Skeletal muscle satellite cell (primary cell): ENCODE data around the gene CFAP92.

Source experiments
- H3K27me3 ChIP-seq: 2 replicates; pipeline ENCODE4 v1.7.0; 2013; ENCODE audit warnings: low read length; ENCODE audit not compliant: control insufficient read depth, insufficient read depth
- H3K36me3 ChIP-seq: 2 replicates; pipeline ENCODE4 v1.7.0; 2013; ENCODE audit warnings: mild to moderate bottlenecking, control low read depth, low read length; ENCODE audit not compliant: insufficient read depth
- H3K4me1 ChIP-seq: 2 replicates; pipeline ENCODE4 v1.7.0; 2013; ENCODE audit warnings: low read length; ENCODE audit not compliant: control insufficient read depth, insufficient read depth
- H3K4me2 ChIP-seq: 2 replicates; pipeline ENCODE4 v1.7.0; 2013; ENCODE audit warnings: mild to moderate bottlenecking, low read length
- H3K4me3 ChIP-seq: 2 replicates; pipeline ENCODE4 v1.7.0; 2013; ENCODE audit warnings: low read length
- H3K9ac ChIP-seq: 2 replicates; pipeline ENCODE4 v1.7.0; 2013; ENCODE audit warnings: mild to moderate bottlenecking, low read depth, low read length, moderate library complexity
- H3K9me3 ChIP-seq: replicated peaks from 2 replicates; pipeline ENCODE4 v1.7.0; 2013; ENCODE audit warnings: mild to moderate bottlenecking, control low read depth, low read length

CFAP92 gene

DNA sequence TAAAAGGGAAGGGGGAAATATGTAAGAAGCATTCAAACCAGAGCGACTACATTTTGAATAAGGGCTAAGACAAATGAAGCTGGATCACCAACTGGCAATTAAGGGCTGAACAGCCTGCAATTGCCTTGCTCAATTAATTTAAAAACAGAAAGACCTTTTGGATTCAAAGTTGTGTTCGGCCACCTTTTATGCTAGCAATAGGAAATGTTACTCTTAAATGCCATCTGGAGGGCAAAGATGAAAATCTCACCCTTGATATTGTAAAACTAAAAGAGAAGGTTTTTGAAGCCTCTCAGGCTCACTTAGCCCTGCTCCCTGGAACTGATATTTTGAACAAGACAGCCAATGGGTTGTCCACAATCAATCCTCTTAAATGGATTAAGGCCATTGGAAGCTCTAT, 70.3 kb downstream of the CFAP92 start:
- Histone ChIP-seq H3K27me3 (no peaks in the 10 kb centered on the region), H3K4me1 (no peaks in the 10 kb centered on the region), H3K4me3 (no peak overlapping the region), H3K9ac (no peak overlapping the region), H3K4me2 (no peak overlapping the region), H3K9me3 (peaks cover 14% of the 10 kb centered on the region), H3K36me3 (peaks cover 6% of the 10 kb centered on the region)

DNA sequence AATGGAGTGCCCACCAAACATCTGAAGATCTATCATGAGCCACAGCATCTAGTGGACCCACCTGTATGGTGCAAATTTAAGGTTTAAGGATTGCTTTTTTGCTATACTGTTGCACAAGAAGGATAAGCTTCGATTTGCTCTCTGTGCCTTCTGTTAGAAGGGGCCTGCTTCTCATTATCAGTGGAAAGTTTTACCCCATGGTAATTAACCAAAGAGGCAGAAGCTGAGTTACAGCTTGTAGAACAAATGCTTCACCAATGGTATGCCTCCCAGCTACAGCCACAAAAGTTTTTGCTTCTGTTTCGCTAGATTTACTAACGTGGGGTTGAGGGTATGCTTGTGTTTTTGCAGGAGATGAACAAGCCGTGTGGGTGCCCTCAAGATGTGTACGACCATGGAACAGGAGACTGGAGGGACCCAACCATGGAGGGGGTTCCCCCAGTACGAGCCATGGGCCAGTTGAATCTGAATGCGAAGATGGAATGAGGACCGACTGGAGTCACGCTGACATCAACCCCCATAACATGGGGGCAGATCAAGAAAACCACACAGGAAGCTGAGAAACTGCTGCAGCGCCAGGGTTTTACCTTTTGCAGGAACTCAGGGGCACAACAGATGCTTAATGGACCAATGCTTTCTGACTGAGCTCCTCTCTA, 70.9 kb downstream of the CFAP92 start:
- Histone ChIP-seq H3K27me3 (no peaks in the 10 kb centered on the region), H3K4me3 (no peak overlapping the region), H3K36me3 (peaks cover 6% of the 10 kb centered on the region), H3K9me3 (peaks cover 14% of the 10 kb centered on the region), H3K9ac (no peak overlapping the region), H3K4me2 (no peak overlapping the region), H3K4me1 (no peaks in the 10 kb centered on the region)

DNA sequence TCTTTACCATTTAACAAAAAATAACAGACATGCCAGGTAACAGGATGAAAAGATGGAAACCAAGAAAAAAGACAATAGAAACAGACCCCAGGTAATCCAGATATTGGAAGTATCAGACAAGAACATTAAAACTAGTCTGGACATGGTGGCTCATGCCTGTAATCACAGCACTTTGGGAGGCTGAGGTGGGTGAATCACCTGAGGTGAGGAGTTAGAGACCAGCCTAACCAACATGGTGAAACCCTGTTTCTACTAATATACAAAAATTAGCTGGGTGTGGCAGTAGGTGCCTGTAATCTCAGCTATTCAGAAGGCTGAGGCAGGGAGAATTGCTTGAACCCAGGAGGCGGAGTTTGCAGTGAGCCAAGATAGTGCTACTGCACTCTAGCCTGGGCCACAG, 73.9 kb downstream of the CFAP92 start:
- no peak overlapping the region for H3K4me3 ChIP-seq
- H3K9me3 ChIP-seq, result peaks cover 8% of the 10 kb centered on the region
- H3K9ac ChIP-seq, result no peak overlapping the region
- H3K4me2 ChIP-seq, result no peak overlapping the region
- no peaks in the 10 kb centered on the region for H3K4me1 ChIP-seq
- peaks cover 28% of the 10 kb centered on the region for H3K36me3 ChIP-seq
- no peaks in the 10 kb centered on the region for H3K27me3 ChIP-seq

DNA sequence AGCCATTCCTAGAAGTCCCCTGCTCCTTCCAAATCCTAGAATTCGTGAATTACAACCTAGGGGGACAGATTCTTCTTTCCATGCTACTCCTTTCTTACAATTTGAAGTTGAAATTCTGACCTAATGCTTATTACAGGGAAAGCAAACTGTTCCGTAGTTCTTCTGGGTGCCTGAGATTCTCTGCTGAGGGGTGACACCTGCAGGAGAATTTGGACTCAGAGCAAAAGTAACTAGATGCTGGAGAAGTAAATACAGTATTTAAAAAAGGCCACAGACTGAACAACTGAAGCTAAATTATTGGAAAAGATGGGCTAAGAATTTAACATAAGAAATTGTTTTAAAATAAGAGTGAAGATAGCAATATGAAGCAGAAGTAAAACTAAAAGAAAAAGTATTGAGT, 76.6 kb downstream of the CFAP92 start:
- peaks cover 54% of the 10 kb centered on the region for H3K36me3 ChIP-seq
- H3K9me3 ChIP-seq, result peaks cover 4% of the 10 kb centered on the region
- no peaks in the 10 kb centered on the region for H3K27me3 ChIP-seq
- no peak overlapping the region for H3K9ac ChIP-seq
- no peaks in the 10 kb centered on the region for H3K4me1 ChIP-seq
- H3K4me3 ChIP-seq, result no peak overlapping the region
- H3K4me2 ChIP-seq, result no peak overlapping the region

DNA sequence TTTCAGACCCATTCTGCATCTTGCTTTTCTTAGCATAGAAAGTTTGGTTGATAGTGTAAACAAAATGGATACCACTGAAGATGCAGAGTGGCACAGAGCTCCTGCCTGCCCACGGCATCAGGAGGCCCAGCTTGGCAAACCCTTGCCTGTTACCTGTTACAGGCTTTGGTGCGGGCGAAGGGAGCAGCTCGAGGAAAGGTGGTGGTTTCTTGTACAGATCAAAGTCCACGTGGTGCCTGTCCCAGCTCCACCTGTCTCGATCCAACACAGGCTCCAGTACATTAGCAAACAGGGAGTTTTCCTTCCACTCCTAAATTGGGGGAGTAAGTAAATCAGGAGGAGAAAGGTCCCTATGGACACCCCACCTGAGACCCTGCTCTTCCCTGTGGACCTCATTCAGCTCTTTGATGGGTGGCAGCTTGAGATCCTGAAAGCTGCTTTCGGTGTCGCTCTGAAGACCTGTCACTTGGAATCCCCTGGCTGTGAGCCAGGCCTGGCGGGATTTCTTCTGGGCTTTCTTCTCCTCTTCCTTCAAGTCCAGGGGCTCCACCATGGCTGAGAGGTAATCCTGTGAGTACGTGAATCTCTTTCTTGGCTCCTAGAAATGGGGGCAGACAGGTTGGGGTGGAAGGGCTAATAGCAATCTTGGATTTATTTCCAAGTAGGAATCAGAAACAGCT, 78.8 kb downstream of the CFAP92 start:
- peaks cover 68% of the 10 kb centered on the region for H3K36me3 ChIP-seq
- H3K4me3 ChIP-seq, result no peak overlapping the region
- no peak overlapping the region for H3K9ac ChIP-seq

DNA sequence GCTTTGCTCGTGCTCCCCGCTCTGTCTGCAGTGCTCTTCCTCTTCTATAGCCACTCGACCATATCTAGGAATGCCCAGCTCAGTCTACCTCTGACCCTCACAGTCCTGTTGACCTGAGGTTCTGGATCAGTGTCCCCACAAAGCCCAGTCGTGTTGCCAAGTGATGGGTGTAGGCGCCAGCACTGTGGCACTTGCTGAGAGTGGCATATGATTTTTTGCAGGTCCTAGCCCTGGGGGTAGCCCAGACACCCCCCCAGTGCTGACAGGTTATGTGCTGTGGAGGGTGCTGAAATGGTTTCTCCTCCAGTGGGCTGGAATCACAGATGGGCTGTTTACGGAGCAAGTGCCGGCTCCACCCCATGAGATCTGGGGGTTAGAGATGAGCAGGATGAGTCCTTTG, 82.0 kb downstream of the CFAP92 start:
- Histone ChIP-seq H3K4me1 (no peaks in the 10 kb centered on the region), H3K9ac (no peak overlapping the region), H3K36me3 (peaks cover 90% of the 10 kb centered on the region), H3K9me3 (no peaks in the 10 kb centered on the region), H3K4me3 (no peak overlapping the region), H3K4me2 (no peak overlapping the region), H3K27me3 (no peaks in the 10 kb centered on the region)

More for the DNA sequence above, 78.8 kb downstream of the CFAP92 start:
- no peak overlapping the region for H3K4me2 ChIP-seq
- no peaks in the 10 kb centered on the region for H3K4me1 ChIP-seq
- H3K27me3 ChIP-seq, result no peaks in the 10 kb centered on the region
- no peaks in the 10 kb centered on the region for H3K9me3 ChIP-seq

DNA sequence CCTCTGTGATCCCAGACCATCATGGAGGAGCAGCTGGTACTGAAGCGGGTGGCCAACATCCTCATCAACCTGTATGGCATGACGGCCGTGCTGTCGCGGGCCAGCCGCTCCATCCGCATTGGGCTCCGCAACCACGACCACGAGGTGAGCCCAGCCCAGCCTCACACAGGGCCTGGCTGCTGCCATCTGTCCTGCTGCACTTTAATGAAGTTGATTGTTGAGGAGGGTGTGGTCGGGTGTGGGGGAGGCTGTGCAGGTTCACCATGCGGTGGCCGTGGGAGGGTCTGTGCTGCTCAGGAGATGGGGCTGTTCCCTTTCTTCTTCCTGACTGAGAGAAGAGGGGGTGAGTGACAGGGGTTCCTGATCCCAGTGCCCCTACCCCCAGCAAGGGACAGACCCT, 83.9 kb downstream of the CFAP92 start:
- no peak overlapping the region for H3K4me2 ChIP-seq
- no peak overlapping the region for H3K9ac ChIP-seq
- no peaks in the 10 kb centered on the region for H3K27me3 ChIP-seq
- H3K9me3 ChIP-seq, result no peaks in the 10 kb centered on the region
- H3K4me1 ChIP-seq, result no peaks in the 10 kb centered on the region
- H3K4me3 ChIP-seq, result no peak overlapping the region
- H3K36me3 ChIP-seq, result peaks cover 91% of the 10 kb centered on the region

DNA sequence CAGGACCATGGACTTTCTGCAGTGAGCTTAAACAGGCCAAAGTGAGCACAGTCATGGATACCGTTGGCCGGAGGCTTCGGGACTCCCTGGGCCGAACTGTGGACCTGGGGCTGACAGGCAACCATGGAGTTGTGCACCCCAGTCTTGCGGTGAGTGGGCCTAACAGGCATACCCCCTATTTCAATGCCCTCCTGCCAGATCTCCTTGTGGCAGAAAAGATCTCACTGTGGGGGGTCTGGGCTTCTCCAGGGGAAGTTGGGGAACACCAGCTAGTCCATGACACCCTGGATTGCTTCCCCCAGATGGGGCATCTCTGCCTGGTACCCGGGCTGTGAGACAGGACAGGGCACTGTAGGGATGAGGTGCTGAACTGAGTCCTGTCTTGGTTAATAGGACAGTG, 84.9 kb downstream of the CFAP92 start:
- Histone ChIP-seq H3K36me3 (peaks cover 89% of the 10 kb centered on the region), H3K4me3 (no peak overlapping the region)

DNA sequence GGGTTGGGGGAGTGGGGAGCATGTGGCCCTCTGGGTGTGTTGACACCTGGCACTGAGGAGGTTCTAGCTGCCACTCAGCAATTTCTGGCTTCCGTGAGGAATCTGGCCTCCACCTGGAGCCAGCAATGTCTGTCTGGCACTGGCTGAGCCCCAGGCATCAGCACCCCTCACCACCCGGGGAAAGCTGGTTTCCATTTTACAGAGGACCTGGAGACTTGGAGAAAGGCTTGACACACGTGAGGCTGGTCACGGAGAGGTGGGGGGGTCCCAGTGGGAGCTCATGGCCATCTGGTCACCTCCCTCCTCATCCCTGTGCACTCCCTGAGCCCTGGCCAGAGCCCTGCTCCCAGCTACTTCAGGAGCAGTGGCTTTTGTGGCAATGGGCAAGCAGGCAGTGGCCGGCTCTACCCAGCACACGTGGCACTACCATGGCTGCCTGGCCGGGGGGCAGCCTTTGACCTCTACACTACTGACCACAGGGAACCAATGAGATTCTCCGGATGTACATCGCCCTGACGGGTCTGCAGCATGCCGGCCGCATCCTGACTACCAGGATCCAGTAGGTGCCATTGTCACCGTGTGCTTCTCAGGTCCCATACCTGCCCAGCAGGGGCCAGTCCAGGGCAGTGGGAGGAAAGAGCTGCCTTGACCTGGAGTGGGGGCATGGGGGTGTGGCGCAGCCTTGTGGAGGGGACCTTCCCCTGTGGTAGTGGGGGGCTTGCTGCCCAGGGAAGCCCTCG, 86.0 kb downstream of the CFAP92 start:
- Histone ChIP-seq H3K4me3 (no peak overlapping the region), H3K27me3 (no peaks in the 10 kb centered on the region), H3K9me3 (no peaks in the 10 kb centered on the region), H3K4me2 (no peak overlapping the region), H3K4me1 (no peaks in the 10 kb centered on the region), H3K9ac (no peak overlapping the region), H3K36me3 (peaks cover 88% of the 10 kb centered on the region)

More for the DNA sequence above, 84.9 kb downstream of the CFAP92 start:
- Histone ChIP-seq H3K4me1 (no peaks in the 10 kb centered on the region), H3K9ac (no peak overlapping the region), H3K4me2 (no peak overlapping the region), H3K9me3 (no peaks in the 10 kb centered on the region), H3K27me3 (no peaks in the 10 kb centered on the region)

DNA sequence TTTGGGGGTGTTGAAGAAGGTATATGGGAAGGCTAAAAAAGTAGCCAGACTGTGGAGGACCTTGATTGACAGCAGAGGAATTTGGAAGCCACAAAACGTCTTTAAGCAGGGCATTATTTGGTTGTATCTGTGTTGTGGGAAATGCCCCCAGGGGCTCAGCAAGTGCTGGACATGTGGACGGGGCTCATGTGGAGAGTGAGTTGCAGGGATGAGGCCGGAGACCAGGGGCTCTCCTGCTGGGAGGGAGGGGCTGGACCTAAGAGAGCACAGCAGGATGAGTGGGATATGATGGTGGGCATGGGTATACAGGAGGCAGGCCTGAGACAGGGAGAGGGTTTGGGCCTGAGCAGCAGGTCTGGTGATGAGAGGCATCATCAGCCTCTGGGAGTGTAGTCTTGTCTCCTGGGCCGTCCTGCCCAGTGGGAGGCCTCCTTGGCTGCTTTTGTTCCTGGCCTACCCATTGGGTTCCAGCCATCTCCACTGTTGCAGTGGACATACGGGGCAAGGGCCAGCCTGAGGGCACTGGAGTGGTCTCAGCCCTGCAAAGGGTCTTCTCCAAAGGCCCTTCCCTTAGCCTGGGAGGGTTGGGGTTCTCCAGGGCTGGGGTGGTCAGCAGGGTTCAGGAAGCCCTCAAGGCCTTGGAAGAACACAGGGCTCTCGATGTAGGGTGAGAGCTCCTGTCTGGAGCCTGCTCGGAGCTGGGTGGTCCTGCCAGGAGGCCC, 86.9 kb downstream of the CFAP92 start:
- Histone ChIP-seq H3K27me3 (no peaks in the 10 kb centered on the region), H3K9ac (no peak overlapping the region), H3K4me3 (no peak overlapping the region), H3K4me1 (no peaks in the 10 kb centered on the region), H3K9me3 (no peaks in the 10 kb centered on the region), H3K4me2 (no peak overlapping the region), H3K36me3 (peaks cover 88% of the 10 kb centered on the region)

DNA sequence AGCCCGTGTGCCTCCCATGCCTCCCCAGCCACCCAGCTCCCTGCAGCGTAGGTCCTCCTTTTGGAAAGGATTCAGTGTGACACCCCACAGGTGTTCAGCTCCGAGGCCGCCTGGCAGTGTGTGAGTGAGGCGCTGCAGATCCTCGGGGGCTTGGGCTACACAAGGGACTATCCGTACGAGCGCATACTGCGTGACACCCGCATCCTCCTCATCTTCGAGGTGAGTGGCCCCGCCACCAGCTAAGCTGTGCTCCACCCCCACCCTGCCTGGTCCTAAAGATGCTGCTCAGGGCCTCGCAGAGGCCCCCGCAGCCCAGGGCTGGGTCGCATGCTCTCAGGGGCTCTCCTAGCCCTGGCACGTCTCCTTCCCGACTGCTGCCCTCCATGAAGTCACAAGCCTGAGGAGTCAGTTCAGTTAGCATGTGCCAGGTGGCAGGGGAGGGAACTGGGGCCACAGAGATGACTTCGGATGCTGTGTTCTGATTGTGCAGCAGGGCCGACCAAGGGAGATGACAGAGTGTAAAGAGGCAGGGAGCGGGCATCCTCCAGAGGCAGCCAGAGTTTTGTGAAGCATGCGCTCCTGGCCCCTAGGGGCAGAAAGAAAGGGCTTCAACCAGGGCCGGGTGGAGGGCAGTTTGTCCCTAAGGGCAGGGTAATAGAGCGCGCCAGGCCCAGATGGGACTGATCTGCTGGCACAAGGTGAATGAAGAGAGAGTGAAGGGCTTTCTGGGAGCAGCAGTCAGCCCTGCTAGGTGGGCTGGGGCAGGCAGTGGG, 87.7 kb downstream of the CFAP92 start:
- no peak overlapping the region for H3K4me3 ChIP-seq
- no peaks in the 10 kb centered on the region for H3K27me3 ChIP-seq
- H3K4me2 ChIP-seq, result no peak overlapping the region
- H3K4me1 ChIP-seq, result no peaks in the 10 kb centered on the region
- no peaks in the 10 kb centered on the region for H3K9me3 ChIP-seq
- no peak overlapping the region for H3K9ac ChIP-seq
- peaks cover 91% of the 10 kb centered on the region for H3K36me3 ChIP-seq
